Middle frontal gyrus (tissue), 1 donor: ENCODE measurements around the gene MRPL37.
"Not testable (repeated sequence)": the region's sequence is repeated elsewhere in the genome, so short reads cannot be mapped to it uniquely, and the experiment has no call there.

ENCODE experiments used
- DNase-seq: peaks from one replicate; pipeline ENCODE4 v3.0.0-alpha.2; 2015; ENCODE audit warnings: low spot score; ENCODE audit errors: extremely low spot score

The MRPL37 gene

DNA sequence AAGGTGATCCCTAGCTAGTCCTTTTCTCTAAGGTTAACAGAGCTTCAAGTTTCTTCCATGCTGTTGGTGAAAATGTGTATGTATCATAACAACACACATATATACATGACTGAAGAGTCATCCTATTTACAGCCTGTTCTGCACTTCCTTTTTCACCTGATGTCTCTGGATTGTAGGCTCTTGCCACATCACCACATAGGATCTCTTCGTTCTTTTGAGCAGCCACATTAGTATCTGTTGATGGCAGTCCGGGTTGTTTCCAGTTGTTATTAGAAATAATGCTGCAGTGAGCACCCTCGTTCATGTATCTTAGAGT is 19.7 kb downstream of the MRPL37 start:
- no peak for DNase-seq

DNA sequence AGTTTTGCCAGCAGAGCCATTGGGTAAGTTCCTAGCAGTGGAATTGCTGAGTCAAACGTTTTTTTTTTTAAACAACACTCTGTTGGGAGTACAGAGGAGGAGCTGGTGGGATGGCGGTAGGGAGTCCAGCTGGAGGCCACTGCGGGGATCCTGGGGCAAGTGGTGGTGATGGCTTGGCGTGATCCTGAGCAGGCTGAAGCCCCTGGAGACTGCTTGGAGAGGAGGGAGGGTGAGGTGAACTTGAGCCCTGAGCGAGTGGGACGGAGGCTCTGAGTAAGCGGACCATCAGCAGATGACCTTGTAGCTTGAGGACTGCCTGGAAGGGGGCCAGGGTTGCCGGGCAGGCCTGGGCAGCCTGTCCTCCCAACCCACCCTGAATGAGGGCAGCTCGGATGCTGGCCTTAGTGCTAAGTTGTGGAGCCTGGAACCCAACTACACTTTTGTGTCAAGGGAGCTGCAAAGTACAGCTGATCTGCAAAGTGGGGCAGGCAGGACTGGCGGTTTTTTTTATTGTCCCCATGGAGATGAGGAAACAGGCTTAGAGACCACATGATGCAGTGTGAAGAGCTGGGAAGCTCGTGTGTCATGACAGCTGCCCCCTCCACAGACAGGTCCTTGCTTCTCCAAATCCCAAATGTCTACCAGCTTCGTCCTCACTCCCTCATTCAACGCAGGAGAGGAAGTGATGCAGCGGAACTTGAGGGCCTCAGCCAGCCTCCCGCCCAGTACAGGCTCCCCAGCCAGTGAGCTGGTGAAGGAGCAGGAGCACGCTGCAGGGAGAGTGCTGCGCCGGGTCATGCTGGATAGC is 20.2 kb downstream of the MRPL37 start:
- DNase-seq = no peak

DNA sequence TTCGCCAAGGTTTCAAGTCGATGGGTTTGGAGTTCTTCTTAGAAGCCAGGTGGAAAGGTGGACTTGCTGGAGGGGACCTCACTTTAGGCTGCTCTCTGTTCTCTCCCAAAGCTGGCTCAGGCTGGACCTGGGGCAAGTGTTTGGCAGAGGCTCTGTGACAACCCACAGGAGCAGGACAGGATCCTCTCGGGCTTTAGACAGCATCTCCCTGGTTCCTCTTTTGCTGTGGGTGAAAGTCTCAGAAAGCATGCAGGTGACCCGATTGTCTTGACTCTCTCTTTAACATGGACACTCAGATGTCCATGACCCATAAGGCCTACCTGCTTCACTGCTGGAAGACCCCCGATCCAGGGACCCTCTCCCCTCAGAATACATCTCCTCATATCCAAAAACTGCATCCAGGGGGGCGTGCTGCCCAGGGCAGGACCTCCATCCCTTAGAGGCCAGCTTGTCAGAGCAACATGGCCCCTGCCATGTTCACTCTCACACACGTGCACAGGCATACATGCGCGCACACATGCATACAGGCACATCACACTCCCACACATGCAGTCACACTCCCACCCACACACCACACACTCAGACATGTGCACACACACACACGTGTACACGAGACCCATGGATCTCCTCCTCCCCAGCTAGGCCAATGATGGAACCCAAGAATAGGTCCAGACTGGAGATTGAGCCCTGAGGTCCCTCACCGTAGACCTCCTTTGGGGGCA is 21.3 kb downstream of the MRPL37 start:
- DNase-seq = no peak

DNA sequence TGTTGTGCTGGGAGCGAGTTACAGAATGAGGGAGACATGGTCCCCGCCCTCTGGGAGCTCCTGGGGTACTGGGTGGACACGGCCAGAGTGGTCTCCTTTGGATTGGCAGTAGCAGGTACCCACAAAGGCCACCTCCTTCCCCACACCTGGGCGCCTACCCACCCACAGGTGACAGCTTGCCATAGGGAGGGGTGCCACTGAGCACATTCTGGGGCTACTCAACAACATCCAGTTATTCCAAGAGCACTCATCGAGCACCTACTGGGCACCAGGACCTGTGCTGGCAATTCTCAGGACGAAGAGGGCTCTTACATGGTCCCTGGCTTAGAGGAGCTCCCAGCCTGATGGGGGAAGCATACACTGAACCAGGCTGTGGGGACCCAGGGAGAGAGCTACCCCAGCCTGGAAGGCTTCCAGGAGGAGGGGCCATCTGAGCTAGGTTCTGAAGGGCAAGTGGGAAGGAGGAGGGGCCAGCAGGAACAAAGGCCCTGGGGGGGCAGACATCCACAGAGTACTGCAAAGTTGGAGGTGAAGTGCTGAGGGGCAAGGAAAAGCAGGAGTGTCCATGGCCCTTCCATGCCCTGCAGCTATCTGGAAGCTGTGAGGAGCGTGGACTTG is 22.0 kb downstream of the MRPL37 start:
- no peak for DNase-seq

DNA sequence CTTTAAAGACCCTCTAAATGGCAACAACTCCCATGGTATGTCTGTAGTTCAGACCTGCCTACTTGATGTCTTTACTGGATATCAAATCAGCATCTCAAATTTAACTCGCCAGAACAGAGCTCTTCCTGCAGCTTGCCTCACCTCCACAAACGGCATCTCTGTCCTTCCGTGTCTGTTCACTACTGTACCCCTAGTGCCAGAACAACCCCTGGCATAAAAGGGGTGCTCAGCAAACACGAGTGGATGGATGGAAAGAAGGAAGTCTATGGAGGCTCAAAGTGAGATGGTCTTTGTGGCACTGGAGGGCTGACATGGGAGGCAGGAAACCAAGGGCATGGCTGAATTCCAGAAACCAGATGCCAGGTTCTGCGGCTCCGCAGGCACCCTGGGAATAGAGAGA is 22.7 kb downstream of the MRPL37 start:
- no peak for DNase-seq

DNA sequence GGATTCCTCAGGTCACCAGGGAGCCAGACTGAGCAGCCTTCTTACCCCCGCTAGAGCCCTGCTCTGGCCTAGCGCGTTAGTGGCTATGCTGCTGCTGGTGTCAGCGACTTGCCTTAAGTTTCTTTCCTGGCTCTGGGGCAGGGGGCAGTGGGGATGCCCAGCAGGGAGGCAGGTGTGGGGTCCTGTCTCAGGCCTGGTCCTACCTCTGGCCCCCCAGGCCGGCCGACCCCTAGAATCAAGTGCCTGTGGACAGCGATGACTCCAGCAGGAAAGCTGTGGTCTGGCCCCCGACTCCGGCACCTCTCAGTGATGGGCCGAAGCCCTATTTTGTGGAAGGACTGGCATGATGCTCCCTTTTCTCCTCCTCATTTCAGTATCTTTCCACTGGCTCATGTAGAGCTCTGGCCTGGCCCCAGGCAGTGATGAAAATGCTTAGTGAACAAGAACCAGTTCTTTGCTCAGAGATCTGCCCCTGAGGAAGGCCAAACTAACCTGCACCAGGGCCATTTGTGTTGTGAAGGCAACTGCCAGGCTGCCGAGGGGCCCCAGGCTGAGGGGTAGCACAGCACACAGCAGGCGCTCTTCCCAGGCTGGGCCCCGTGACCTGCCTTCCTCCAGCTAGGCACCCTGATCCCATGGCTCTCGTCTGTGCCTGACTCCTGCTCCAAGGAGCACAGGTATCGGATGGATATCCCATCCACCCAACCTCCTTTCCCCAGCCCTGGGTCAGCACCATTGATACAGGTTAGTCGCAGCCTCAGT is 23.7 kb downstream of the MRPL37 start:
- no peak for DNase-seq

DNA sequence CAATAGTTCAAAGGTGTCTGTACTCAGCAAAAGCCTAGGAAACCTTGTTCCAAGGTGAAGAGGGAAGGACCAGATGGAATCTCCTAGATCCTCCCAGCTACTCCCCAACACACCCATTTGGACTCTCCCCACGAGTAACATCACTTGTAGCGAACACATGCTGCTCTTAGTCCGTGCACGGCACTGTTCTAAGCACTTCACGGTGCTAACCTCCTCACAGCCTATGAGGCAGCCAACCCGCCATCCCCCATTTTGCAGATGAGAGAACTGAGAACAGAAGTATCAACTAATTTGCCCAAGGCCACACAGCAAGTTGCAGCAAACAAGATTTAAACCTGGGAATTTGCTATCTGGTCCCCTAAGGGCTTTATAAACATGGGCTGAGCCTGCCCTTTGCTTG is 24.3 kb downstream of the MRPL37 start:
- no peak for DNase-seq

DNA sequence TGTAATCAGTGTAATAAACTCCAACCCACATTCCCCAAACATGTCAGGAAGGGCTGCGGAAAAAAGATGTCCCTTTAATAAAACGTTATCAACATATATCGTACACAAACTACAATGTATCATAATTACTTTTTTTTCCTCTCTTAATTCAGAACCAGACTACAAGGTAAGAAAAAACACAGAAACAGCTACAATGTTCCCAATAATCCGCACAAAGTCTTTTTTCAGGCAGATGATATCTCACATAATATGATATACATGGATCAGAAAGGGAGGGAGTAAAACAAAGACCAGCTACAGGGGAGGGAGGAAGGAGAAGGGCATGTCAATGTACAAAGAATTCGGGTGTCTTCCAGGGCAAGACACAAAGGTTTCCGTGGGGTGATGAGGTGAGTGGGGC is 25.4 kb downstream of the MRPL37 start:
- DNase-seq = no peak

DNA sequence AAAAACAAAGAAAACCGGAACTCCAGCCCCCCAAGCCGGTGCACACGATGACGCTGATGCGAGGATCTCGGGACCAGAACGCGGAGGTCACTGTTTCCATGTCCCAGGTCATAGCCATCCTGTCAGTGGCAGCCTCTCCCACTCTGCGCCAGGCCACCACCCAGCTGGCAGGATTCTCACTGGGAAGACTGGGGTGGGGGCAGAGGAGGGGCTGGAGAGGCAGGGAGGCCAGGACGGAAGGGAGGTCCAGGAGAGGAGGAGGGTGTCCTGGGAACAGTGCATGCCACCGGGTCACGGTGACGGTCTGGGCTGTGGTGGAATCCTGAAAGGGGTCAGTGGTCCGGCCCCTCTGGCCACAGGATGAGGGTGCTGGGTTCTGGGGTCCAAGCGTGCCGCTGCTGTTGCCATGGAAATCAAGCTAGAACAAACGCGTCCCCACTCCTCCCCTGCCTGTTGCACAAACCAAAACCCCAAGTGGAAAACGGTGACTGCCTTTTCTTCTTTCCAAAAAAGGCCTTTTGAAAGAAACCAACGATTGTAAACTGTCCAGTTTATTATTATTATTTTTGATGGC is 26.1 kb downstream of the MRPL37 start:
- DNase-seq = no peak

DNA sequence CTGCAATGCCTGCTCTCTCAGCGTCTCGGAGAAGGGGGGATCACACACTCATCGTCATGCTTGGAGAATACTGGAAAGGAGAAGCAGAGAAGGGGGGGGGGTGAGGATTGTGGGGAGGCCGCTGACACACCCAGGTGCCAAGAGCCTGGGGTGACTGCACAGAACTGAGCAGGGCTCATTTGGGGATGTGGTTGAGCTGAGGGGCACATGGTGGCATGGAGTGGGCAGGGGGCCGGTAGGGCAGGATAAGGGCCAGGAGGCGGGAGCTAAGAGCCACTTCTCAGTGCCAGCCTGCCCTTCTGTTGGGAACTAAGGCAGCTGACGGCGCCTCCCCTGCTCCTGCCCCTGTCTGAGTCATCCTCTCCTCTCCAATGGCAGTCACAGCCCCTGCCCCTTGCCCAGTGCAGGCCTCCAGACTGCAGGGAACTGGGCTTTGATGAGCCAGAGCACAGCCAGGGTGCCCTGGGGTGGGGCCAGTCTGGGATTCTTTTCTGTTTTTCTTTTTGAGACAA is 27.2 kb downstream of the MRPL37 start:
- DNase-seq = no peak

DNA sequence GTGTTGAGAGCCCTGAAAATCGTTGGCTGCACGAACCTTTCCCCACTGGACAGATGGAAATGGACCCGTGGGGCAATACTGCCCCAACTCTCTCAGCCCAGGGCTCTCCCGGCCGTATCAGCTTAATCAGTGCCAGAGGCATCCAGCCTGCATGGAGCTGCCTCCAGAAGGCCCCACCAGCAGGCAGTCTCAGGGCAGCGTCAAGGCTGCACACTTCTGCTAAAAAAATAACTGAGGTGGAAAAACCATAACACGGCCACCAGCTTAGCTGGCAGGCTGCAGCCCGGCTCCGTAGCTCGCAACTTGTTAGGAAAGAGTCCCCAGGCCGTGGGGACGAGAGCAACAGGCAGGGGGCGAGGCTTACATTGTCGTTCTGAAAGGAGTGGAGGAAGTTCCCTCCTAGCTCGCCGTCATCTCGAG is 27.9 kb downstream of the MRPL37 start:
- no peak for DNase-seq

DNA sequence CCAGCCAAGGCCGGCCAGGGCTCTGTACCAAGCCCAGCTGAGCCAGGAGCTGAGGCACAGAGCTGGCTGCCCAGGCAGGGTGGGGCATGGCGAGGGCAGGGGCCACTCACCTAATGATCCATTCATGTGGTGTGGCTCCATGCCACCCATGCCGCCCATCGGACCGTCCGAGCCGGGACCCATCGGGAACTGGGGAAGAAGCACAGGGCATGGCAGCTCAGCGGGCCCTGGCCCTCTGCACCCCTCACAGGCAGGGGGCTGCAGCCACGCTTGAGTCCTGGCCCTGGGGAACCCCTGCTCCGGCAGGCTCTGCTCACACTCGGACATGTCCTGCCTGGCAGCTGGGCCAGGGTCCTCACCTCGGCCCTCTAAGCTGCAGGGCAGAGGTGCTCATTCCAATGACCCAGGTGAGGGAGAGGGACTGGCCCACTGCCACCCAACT is 28.7 kb downstream of the MRPL37 start:
- no peak for DNase-seq

DNA sequence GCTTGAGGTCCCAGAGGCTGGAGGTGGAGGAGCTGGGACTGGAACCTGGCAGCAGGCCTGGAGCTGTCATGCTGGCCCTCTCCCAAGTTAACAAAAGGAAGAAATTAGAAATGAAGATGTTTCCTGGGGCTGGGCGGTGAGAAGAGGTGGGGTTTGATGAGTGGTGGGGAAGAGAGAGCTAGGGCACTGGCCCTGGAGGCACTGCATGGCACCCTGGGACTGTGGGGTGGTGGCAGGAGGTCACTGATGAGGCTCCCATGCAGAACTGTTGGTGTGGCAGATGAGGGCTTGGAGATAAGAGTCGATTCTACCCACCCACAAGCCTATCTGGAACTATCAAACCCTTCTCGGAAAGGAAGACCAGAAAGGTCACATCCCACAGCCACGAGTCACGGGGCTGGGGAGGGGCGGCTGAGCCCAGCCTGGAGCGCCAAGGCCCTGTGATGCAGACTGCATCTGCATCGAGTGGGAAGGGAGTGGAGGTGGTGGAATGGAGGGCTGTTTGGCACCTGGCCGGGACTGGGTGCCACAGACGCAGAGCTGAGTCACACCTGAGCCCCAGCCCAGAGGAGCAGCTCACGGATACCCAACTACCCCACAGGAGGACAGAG is 29.4 kb downstream of the MRPL37 start:
- DNase-seq = no peak

DNA sequence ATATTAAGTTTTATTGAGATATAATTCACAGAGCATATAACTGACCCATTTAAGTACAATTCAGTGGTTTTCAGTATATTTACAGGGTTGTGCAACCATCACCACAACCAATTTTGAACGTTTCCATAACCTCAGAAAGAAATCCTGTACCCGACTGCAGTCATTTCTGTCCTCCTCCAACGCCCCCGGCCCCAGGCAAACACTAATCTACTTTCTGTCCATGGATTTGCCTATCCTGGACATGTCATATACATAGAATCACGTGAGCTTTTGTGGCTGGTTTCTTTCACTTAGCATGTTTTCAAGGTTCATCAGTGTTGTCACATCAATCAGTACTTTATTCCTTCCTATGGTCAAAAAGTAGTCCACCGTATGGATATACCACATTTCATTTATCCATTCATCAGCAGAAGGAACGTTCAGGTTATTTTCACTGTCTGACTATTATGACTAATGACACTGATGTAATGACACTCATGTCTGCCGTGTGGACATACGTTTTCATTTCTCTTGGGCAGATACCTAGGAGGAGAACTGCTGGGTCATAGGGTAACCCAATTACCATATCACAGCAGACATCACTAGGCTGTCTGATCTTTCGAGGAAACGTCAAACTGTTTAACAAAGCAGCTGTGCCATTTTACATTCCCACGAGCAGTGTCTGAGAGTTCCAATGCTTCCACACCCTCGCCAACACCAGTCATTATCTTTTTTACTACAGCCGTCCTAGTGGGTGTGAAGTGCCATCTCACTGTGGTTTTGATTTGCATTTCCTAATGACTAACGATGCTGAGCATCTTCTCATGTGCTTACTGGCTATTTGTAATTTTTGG is 30.8 kb downstream of the MRPL37 start:
- no peak for DNase-seq

DNA sequence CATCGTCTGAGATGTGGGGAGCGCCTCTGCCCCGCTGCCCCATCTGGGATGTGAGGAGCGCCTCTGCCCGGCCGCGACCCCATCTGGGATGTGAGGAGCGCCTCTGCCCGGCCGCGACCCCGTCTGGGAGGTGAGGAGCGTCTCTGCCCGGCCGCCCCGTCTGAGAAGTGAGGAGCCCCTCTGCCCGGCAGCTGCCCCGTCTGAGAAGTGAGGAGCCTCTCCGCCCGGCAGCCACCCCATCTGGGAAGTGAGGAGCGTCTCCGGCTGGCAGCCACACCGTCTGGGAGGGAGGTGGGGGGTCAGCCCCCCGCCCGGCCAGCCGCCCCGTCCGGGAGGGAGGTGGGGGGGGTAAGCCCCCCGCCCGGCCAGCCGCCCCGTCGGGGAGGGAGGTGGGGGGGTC is 33.2 kb downstream of the MRPL37 start:
- not testable (repeated sequence) for DNase-seq

DNA sequence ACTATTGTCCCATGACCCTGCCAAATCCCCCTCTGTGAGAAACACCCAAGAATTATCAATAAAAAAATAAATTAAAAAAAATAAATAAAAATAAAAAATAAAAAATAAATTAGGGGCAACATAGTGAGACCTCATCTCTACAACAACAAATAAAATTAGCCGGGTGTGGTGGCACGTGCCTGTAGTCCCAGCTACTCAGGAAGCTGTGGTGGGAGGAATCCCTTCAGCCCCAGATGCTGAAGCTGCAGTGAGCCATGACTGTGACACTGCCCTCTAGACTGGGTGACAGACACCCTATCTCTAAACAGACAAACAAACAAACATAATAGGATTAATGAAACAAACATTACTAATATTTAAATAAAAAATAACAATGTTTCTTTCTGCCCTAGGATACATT is 34.3 kb downstream of the MRPL37 start:
- DNase-seq = no peak

DNA sequence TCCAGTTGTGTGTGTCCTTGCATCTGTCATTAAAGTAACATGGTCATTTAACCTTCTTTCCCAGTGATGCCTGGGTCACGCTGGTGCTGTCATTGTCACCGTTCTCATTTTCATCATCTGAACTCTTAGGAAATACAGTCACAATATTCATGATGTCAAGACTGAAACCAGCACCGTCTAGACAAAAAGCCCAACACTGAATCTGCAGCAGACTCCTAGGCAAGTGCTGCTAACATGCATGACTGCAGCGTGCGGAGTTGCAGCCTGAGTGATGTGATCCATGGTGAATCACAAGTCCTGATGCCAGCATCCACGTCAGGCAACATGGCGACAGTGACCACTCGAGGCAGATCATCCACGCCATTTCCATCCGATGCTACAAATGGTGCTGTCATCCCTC is 37.6 kb downstream of the MRPL37 start:
- DNase-seq = no peak

DNA sequence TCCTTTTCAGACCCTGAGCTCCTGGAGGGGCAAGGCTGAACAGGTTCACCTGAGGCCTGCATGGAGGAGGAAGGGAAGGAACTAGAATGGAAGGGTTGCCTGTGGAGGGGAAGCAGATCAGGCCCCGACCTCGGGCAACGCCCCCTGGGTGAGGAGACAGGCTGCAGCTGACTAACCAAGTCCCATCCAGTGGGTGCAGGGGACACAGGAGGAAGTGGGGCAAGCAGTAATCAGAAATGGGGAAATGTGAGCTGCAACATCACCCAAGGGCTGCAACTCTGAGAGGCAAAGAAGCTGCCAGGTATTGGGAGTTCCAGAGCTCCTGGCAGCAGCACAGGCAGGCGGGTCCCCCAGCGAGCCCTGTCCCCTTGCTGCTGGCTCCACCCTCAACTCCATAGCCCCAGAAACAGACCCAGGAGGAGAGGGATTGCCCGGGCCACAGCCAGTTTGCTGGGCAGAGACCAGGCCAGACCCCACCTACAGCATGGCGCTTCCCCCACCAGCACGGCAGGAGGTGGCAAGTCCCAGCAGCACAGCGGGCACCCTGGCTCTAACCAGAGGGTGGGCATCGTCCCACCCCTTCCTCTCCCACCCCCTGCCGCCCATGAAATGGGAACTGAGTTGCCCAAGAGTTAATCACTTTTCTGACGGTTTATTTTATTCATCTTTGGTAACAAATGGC is 38.5 kb downstream of the MRPL37 start:
- no peak for DNase-seq

DNA sequence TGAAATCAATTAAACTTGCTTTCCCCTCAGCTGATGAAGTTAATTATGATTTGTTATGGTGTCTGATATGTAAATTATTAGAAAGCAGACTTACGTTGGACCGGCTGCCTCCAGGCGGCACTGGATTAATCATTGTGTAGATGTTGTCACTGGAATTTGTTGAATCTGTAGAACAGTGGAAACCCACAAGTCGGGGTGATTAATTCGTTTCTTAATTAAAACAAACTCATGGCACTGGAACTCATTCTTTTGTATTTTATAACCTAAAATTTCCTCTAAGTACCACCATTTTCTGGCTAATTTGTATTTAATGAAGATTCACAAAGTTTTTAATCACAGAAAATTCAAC is 39.0 kb downstream of the MRPL37 start:
- DNase-seq = no peak
